Loucy (cell line): ENCODE results near the gene MOCS2.

Experiments used
- CTCF ChIP-seq: fragments of 200-600 bp; sonication (generic); conservative IDR thresholded peaks from 2 replicates; pipeline ENCODE4 v1.5.1; 2014; ENCODE audit warnings: mild to moderate bottlenecking, antibody characterized with exemption, low read length
- EZH2phosphoT487 ChIP-seq: fragments of 200-600 bp; IDR thresholded peaks from 2 replicates; pipeline ENCODE4 v1.6.1; 2018; ENCODE audit warnings: antibody characterized with exemption, mild to moderate bottlenecking, moderate library complexity, borderline replicate concordance

GRCh38 chr5:53109443-53110127 lies at the start of gene MOCS2:
- TF ChIP-seq CTCF, result no peak
- no peak for TF ChIP-seq EZH2phosphoT487
